GOT3 (cell line): Measurements from ENCODE around the gene MAPRE2.

Experiments
- DNase-seq: peaks from one replicate; lab custom pipeline; 2025; ENCODE audit warnings: mixed read lengths; lab: John Stamatoyannopoulos, UW

Gene MAPRE2

DNA sequence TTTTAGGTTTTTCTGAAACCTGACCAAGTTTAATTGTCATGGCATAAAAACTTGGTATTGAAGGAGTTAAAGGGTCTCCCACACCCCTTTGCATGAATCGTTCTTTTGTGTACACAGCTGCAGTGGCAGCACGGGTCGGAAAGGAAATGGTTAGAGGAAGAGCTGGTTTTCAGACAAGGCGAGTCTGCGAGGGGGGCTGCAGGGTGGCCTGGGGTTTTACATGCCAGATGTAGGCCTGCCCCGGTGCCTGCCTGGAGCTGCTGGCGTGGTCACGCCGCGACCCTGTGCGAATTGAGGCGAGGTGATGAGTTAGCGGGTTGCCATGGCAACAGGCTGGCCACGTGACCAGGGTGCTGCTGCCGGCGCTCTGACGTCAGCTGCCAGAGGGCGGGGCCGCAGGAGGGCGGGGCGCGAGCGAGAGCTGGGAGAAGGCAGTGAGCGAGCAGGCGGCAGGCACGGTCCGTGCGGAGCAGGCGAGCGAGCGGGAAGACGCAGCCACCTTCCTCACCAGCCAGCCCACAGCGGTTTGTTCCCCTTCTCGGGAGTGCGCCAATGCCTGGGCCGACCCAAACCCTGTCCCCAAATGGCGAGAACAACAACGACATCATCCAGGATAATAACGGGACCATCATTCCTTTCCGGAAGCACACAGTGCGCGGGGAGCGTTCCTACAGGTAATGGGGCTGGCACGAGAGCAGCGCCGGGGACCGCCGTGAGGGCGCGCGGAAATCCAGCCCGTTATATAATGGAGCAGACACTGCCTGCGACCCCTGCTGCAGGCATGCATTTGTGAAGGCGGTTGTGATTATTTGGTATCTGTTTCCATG is at the start of gene MAPRE2:
TSS of gene MAPRE2 (plus strand) at position 426 of the 827 bp plus-strand sequence. CDS start at position 553, 127 bp downstream.
- peak; percentile 85 for DNase-seq

DNA sequence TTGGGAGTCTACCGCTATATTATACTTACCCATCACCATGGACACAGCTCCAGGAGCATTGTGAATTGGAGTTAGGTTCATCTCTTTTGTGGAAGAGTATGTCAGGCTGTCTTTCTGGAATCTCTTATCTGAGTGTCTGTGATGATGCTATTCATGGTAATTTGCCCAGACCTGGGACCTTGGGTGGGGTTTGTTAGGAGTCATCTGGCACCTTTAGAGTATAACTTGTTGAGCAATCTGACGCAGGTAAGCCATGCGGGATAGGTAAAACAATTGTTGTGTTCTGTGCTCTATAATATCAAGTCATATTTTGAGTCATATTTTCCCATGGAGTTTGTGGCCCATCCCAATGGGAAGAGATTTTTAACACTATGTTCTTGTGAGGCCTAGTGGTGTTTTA is 49.7 kb upstream of the MAPRE2 start:
- DNase-seq = no peak

DNA sequence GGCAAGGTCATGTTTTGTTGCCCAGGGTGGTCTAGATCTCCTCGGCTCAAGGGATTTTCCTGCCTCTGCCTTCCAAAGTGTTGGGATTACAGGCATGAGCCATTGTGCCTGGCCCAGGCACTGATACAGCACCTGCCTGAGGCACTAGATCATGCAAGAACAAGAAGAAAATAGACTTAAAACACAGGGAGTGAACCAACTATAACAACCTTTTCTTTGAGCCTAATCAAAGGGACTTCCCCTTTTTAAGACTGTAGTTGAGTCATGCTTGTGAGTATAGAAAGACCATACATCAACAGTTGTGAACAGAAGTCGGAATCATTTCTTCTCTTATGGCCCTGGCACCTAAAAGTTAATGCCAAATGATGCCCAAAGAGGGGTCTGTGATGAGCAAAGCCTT is 47.9 kb upstream of the MAPRE2 start:
- DNase-seq = no peak

DNA sequence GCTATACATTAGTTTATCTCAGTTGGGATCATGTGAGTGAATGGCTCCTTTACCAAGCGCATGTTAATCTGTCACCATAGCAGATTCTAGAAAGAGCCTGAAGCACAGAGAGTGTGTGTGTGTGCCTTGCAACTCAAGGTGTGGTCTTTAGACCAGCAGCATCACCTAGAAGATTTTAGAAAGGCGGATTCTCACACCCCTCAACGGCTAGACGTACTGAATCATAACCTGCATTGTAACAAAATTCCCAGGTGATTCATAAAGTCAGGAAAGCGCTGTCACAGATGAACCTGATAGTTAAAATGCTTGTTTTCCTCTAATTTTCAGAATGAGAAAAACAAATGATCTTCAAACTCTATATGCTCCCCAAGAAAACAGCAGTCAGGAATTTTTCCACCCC is 45.5 kb upstream of the MAPRE2 start:
- no peak for DNase-seq

DNA sequence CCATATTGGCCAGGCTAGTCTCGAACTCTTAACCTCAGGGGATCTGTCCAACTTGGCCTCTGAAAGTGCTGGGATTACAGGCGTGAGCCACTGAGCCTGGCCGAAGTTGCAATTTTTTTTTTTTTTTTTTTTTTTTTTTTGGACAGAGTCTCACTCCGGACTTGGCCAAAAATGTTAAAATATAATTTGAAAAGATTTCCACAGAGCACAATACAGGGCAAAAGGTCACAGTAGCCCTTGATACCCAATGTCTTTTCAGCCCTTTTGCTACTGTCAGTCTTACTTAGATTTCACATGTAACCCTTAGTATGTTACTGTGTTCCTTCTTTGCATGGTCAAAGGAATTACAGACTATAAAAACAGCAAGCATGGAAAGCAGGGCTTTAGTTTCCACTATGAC is 42.6 kb upstream of the MAPRE2 start:
- no peak for DNase-seq

DNA sequence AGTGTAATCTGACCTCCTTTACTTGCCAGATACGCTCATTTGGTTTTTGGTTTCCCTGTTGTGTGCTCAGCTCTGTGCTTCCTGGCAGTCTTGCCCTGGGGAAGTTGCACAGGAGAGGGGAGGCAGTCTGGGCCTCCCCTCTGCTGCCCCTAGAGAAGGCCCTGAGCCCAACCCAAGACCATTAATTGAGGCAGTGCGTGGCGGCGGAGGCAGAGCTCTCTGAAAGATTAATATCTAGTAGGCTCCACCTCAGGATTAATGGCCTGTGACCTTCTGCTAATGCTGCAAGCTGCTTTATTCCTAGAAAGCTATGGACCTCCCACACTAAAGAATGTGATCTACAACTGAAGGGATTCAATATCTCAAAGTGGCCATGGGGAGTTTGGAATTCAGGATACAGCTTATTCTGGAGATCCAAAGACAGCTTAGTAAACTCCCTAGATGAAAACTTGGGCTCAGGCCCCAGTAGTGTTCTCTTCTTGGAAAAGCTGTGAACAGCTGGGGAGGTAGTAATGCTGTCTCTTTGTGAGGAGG is 41.4 kb upstream of the MAPRE2 start:
- DNase-seq = no peak

DNA sequence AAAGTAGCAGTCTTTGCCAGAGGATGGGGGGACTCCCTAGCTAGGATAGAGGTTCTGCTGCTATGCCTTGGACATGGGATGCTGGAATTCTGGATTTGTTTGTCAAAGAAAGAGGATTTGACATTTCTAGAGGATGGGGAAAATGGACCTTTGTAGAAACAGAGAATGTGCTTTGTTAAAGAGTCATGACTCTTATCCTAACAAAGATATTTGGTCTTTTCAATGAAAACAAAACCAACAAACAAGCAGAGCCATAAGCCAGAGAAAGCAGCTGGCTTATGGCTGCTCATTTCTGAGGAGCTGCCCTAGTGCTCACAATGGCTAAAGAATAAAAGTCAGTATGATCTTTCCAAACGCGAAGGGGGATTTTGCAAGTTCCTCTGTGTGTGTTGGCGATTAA is 40.8 kb upstream of the MAPRE2 start:
- no peak for DNase-seq

DNA sequence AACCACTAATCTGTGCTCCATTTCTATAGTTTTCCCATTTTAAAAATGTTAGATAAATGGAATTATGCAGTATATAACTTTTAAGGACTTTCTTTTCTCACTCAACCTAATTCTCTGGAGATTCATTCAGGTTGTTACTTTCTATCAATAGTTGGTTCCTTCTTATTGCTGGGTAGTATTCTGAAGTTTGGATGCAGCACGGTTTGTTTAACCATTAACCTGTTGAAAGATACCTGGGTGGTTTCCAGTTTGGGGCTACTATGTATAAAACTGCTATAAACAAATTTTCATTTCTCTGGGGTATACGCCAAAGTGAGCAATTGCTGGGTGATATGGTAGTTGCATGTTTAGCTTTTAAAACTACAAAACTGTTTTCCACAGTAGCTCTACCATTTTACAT is 39.1 kb upstream of the MAPRE2 start:
- DNase-seq = no peak

DNA sequence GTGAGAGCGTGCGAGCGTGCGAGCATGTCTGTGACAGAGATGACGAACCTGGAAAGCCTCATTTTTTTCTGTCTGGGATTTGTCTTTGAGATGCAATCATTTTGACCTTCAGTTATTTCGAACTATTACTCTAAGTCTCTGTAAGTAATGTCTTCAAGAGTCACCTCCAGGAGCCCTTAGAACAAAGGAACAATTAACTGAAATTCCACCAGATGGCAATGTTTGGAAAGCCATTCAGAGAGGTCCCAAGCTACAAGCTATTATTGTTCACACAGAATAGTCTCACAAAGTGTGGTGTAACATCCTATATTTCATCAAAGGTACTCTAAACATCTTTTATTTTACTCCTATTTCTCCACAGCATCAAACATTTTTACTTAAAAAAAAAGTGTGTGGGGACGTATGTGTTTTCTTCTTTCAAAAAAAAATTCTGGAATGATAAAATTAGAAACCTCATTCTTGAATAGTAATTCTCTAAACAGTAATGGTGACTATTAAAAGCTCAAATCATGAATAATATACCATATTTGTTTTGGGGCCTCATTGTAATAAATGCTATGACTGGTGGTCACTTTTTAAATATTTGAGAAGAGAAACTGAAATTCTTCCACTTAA is 35.1 kb upstream of the MAPRE2 start:
- no peak for DNase-seq

DNA sequence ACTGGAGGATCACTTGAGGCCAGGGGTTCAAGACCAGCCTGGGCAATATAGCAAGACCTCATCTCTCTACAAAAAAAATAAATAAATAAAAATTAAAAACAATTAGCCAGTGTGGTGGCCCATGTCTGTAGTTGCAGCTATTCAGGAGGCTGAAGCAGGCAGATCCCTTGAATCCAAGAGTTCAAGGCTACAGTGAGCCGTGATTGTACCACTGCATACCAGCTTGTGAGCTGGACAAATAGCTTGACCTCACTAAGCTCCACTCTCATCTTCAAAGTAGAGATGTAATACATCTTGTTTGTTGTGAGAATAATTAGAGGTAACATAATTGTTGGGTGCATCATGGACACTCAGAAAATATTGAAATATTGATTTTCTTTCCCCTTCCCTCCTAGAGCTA is 31.1 kb upstream of the MAPRE2 start:
- DNase-seq = no peak

DNA sequence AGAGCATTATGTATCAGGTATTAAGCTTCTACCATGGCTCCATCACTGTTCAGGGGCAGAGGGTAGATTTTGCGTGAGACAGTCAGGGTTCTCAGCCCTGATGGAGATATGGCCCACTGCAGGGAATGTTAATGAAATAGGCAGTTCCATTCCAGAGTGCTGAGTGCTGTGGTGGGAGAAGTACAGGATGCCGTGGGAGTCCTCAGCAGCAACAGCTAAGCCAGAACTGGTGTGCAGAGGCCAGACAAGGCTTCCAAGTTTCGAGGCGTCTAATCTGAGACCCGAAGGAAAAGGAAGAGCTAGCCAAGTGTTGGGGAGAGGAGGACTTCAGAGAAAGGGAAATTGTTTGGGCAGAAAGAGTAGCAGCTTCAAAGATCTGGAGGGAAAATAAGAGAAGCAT is 30.2 kb upstream of the MAPRE2 start:
- no peak for DNase-seq

DNA sequence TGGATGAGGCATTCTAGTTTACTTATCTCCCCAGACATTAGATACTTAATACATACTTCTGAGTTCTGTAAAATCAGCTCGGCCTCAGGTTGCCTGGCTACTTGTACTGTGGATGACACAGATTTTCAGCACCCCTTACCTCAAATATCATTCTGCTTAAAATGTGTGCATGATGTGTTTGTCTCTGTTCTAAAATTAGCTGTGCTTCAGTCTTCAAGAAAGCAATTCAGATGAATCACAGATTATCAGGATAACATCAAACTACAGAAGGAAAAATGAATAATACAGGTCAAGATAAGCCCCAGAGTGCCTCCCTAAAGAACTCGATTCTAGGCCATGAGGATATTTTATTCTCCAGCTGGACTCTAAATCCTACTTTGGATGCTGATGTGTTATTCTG is 21.3 kb upstream of the MAPRE2 start:
- DNase-seq = no peak

DNA sequence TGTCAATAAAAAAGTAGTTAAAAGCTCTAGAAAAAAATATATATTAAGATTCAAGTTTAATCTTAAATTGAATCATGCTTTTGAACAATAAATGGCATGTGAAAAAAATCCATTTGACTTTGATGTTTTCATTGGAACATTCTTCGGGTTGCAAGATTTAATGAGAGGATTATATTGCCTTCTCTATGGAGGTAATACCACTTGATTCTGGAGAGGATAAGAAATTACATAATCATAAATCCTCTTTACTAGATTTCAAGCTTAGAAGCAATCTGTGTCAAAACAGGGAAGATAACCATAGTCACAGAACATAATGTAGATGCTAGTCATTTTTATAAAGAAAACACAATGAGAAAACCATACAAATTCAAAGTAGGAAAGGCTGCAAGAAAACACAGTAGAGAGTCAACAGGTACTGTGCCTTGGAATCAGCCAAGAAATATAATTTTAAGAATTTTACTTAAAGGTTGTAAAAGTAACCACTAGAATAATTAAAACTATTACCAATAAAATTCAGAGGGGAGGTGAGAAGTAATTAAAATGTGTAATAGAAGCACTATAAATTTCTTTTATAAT is 18.7 kb upstream of the MAPRE2 start:
- DNase-seq = no peak

DNA sequence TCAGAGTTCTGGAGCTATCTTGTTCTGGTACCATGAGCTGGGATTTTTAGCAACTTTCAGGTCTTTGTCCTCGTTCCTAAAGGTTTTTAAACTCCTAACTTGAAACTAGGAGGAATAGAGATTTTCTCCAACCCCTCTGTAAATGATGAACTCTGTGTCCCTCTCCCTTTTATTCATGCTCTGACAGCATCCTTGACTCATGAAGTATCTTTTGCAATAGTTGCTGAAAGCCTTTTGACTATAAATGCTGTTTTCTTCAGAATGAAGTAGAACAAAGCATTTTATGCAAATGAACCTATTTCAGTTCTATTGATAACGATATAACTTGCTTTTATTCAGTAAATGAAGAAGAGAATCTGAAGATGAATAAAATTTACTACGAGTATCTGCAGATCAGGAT is 17.0 kb upstream of the MAPRE2 start:
- DNase-seq = no peak

DNA sequence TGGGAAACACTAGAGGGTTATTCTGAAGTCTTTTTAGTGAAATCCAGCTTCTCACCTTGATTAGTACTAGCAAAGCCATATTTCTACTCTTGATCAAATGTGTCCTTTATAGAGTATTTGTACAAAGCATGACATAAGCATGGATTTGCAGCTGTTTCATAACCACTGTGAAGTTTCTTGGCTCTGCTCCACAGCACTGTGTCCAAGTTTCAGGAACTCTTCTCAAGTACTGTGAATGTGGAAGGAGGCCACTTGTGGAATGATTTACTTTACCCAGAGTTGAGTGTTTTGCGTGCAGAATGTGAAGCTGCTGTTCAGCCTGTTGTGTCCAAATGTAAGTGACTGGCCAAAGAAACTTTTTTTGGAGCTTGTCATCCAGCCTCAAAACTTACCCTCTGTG is 16.2 kb upstream of the MAPRE2 start:
- no peak for DNase-seq

DNA sequence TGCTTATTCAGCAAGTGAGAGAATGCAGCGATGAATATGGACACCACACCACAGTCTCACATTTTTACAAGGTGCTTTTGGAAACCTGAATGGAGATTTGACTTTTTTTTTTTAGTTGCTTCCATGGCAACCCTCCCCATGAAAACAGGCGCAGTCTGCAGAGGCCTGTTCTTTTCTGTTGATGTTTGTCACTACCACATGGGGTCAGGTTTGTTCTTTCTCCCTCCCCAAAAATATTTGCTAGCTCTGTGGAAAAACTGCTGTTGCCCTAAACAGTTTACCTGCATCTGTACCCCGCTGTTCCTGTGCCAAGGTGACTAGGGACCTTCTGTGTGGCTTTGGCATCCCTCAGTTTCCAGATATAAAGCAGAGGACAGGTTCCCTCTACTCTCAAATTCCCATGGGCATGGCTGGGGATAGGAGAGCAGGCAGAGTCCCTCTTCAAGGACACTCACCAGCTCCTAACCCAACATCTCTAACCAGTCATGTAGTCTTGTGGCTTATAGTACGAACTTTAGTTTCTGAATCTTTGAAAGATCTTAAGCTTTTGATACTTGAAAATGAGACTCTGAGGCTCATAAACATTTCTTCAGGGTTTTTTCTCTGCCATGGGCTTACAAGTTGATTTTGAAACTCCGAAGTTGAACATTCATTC is 14.7 kb upstream of the MAPRE2 start:
- no peak for DNase-seq

DNA sequence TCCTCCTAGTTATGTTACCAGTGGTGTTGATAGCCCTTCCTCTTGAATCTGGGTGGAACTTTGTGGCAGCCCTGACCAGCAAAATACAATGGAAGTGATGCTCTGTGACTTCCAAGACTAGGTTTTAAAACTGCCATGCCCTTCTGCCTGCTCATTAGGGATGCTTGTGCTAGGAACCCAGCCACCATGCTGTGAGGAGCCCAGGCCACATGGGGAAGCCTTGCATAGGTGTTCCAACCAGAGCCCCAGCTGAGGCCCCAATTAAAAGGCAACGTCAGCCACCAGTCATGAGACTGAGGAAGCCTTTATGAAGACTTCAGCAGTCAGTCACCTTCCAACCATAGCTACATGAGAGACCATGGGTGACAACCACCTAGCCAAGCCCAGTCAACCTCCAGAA is 14.0 kb upstream of the MAPRE2 start:
- no peak for DNase-seq

DNA sequence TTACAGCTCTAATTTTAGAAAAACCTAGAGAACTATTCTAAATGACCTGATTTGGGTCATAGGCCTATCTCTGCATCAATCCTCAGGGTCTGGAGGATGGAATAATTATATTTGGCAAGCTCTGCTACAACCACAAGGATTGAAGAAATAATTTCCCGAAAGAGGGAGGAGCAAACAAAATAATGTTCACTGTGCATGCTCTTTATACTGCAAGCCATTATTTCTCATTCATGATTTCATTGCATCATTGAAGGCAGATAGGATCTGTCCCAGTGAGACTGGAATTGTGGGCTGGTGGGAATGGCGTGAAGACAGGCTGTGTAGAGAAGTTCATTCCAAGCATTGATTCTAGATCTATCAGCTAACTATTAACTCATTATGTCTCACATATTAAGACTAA is 12.7 kb upstream of the MAPRE2 start:
- no peak for DNase-seq

DNA sequence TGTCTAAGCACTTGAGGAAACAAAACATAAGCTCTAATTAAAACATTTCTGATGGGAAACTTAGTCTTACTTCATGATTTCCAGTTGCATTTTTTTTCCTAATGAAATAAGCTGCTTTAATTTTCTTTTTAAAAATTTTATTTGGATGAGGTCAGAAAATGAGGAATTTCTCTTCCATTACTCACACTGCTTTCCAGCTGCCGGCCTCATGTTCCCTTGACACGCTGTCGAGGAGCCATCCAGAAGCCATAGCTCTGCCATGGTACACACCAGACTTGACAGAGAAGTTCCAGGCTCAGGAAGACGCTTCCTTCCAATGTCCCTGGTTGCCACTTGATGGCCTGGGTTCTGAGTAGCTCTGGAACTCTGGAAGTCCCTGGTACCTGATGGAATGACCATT is 12.1 kb upstream of the MAPRE2 start:
- DNase-seq = no peak

DNA sequence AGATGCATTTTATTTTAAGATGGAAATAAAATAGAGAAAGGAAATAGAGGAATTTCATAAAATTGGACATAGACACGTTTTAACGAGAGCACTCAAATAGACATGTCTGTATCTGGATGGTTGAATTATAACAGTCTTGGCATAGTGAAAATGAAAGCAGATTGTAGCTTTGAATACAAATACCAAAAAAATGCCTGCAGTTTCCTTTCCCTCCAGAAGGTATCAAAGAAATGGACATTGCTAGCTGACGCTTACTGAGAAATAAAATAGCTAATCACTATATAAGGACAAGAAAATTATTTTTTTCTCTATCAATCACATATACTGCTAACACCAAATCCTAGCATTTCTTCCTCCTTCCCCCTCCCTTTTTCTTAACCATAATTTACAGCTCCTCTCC is 11.4 kb upstream of the MAPRE2 start:
- no peak for DNase-seq

DNA sequence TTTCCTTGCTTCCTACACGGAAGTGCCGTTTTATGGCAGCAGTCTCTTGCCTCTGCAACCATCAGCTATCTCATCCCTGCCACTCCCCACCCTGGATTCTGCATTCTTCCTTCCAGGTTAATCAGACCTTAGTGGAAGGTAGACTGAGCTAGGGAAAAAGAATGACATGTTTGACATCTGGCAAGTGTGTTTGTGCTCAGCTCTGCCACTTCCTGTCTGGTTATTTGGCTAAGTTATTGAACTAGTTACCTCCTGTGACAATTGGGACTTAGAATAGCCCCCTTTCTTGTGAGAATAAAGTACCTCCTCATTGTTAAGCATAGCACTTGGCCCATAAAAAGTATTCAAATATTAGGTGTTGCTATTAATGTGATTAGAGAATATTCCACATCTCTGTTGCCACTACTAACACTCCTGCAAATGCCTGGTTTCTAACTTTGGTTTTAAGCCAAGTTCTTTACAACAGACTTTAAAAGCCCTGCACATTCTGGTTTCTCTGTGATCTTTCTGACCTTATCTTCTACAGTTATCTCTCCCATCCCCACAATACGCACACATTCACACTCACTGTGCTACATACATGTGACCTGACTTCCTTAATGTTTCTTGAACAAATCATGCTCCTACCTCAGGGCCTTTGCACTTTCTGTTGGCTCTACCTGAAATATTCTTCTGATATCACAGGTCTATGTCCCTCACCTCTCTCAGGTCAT is 10.8 kb upstream of the MAPRE2 start:
- DNase-seq = no peak

DNA sequence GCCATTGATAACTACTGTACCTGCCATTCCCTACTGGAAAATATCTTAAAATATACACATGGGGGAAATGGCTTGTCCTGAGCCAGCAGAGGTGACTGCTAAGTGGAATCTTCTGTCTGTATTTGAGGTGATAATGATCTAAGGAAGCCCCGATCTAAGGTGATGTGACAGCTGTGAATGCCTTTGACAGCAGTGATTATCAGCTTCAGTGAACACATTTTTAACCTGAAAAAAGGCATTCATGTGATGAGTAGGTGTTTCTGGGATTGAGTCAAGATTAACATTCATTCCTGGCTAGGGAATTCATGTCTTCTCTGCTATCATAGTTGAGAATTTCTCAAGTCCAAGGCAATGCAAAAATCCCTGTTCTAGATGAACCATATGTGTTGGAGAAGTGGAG is 9.1 kb upstream of the MAPRE2 start:
- DNase-seq = no peak
